ENCODE measurements around the gene PMPCB.

DNA sequence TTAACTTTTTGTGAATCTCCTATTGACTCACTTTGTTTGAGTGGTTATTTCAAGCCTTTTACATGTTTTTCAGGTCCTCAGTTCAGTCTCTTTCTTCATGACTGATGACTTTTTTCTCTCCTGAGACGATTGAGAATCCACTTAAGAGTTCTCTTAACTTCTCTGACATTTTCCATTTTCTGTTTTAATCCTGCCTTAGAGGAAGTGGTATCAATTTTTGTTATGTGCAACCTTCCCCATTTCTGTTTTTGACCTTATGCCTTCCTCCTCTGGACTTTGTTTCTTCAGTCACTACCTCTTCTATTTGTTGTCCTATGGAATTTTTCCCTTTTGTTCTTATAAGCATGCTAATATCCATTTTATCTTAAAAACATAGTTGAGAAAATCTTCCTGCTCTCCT lies 52.6 kb downstream of the PMPCB start:
- TF ChIP-seq, protein P1, sequence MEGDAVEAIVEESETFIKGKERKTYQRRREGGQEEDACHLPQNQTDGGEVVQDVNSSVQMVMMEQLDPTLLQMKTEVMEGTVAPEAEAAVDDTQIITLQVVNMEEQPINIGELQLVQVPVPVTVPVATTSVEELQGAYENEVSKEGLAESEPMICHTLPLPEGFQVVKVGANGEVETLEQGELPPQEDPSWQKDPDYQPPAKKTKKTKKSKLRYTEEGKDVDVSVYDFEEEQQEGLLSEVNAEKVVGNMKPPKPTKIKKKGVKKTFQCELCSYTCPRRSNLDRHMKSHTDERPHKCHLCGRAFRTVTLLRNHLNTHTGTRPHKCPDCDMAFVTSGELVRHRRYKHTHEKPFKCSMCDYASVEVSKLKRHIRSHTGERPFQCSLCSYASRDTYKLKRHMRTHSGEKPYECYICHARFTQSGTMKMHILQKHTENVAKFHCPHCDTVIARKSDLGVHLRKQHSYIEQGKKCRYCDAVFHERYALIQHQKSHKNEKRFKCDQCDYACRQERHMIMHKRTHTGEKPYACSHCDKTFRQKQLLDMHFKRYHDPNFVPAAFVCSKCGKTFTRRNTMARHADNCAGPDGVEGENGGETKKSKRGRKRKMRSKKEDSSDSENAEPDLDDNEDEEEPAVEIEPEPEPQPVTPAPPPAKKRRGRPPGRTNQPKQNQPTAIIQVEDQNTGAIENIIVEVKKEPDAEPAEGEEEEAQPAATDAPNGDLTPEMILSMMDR (conservative IDR thresholded peaks at IDR 0.05; ENCODE audit: low read length), result no peak
- TF ChIP-seq EZH2phosphoT487 (IDR thresholded peaks at IDR 0.05; ENCODE audit: borderline replicate concordance), result no peak
